ENCODE data around the gene OR9Q1. TPM values are rescaled to one million over a fixed set of nuclear protein-coding genes. Genes with fewer than 3 reads are reported as not detected.

OR9Q1 gene
- total RNA-seq, 4 donors from 2014 or later, result not detected

- no peak for DNase-seq
- Histone ChIP-seq H3K27ac (no peak overlapping the region), H3K4me3 (no peak overlapping the region), H3K4me1 (no peaks in the 10 kb centered on the region), H3K36me3 (no peaks in the 10 kb centered on the region), H3K9me3 (no peaks in the 10 kb centered on the region), H3K27me3 (no peaks in the 10 kb centered on the region)
- in situ Hi-C loops (cut with MboI; ENCODE audit: low pct_ligation_motif_present in 1 of 4, low pct_unique_long_range_greater_than_20kb in 1 of 4, low sequenced_read_pairs in 3 of 4), result no loop called here
- TF ChIP-seq EP300 (IDR thresholded peaks at IDR 0.05; ENCODE audit: low read depth) (no peak), POLR2A (IDR thresholded peaks at IDR 0.05) (no peak), CTCF (IDR thresholded peaks at IDR 0.05) (no peak), POLR2AphosphoS5 (IDR thresholded peaks at IDR 0.05) (no peak)
- intact Hi-C loops (cut with DNase I; ENCODE audit: low total_unique reads), result no loop called here
Measured at GRCh38 chr11:58127350-58127749, 103.7 kb downstream of the OR9Q1 start.

- in situ Hi-C loops (cut with MboI; ENCODE audit: low pct_ligation_motif_present in 1 of 4, low pct_unique_long_range_greater_than_20kb in 1 of 4, low sequenced_read_pairs in 3 of 4), result no loop called here
- H3K4me1 ChIP-seq, result no peaks in the 10 kb centered on the region
- H3K4me3 ChIP-seq, result no peak overlapping the region
- no peak for DNase-seq
- TF ChIP-seq CTCF (IDR thresholded peaks at IDR 0.05) (no peak), EP300 (IDR thresholded peaks at IDR 0.05; ENCODE audit: low read depth) (no peak), POLR2AphosphoS5 (IDR thresholded peaks at IDR 0.05) (no peak), POLR2A (IDR thresholded peaks at IDR 0.05) (no peak)
- intact Hi-C loops (cut with DNase I; ENCODE audit: low total_unique reads), result no loop called here
- no peaks in the 10 kb centered on the region for H3K9me3 ChIP-seq
- H3K27ac ChIP-seq, result no peak overlapping the region
- no peaks in the 10 kb centered on the region for H3K36me3 ChIP-seq
- H3K27me3 ChIP-seq, result no peaks in the 10 kb centered on the region
- 66 to 69% methylated on average over 7 of the region's 7 CpGs for WGBS, 2 donors (ENCODE audit: low coverage in 1 of 2)
Measured at GRCh38 chr11:58133309-58134076, 109.8 kb downstream of the OR9Q1 start.

GRCh38 chr11:58134151-58134550, 110.5 kb downstream of the OR9Q1 start:
- intact Hi-C loops (cut with DNase I; ENCODE audit: low total_unique reads), result no loop called here
- in situ Hi-C loops (cut with MboI; ENCODE audit: low pct_ligation_motif_present in 1 of 4, low pct_unique_long_range_greater_than_20kb in 1 of 4, low sequenced_read_pairs in 3 of 4), result no loop called here
- DNase-seq, result no peak

GRCh38 chr11:58135171-58135570, 111.5 kb downstream of the OR9Q1 start:
- intact Hi-C loops (cut with DNase I; ENCODE audit: low total_unique reads), result no loop called here
- Histone ChIP-seq H3K27me3 (no peaks in the 10 kb centered on the region), H3K36me3 (no peaks in the 10 kb centered on the region), H3K9me3 (no peaks in the 10 kb centered on the region), H3K4me1 (no peaks in the 10 kb centered on the region), H3K27ac (no peak overlapping the region), H3K4me3 (no peak overlapping the region)
- in situ Hi-C loops (cut with MboI; ENCODE audit: low pct_ligation_motif_present in 1 of 4, low pct_unique_long_range_greater_than_20kb in 1 of 4, low sequenced_read_pairs in 3 of 4), result no loop called here
- no peak for DNase-seq
- TF ChIP-seq EP300 (IDR thresholded peaks at IDR 0.05; ENCODE audit: low read depth) (no peak), POLR2AphosphoS5 (IDR thresholded peaks at IDR 0.05) (no peak), POLR2A (IDR thresholded peaks at IDR 0.05) (no peak), CTCF (IDR thresholded peaks at IDR 0.05) (no peak)
- 83 to 100% methylated on average over 1 of the region's 1 CpG for WGBS, 2 donors (ENCODE audit: low coverage in 1 of 2)

More at GRCh38 chr11:58134151-58134550, 110.5 kb downstream of the OR9Q1 start:
- Histone ChIP-seq H3K27me3 (no peaks in the 10 kb centered on the region), H3K4me3 (no peak overlapping the region), H3K9me3 (no peaks in the 10 kb centered on the region), H3K36me3 (no peaks in the 10 kb centered on the region), H3K27ac (no peak overlapping the region), H3K4me1 (no peaks in the 10 kb centered on the region)
- 82% methylated on average over 1 of the region's 1 CpG; no CpG with 5 or more reads in 1 of the 2 donors for whole genome bisulfite sequencing, 2 donors (ENCODE audit: low coverage in 1 of 2)
- no peak for TF ChIP-seq POLR2A (IDR thresholded peaks at IDR 0.05)
- TF ChIP-seq CTCF (IDR thresholded peaks at IDR 0.05), result no peak
- TF ChIP-seq EP300 (IDR thresholded peaks at IDR 0.05; ENCODE audit: low read depth), result no peak
- no peak for TF ChIP-seq POLR2AphosphoS5 (IDR thresholded peaks at IDR 0.05)

All from transverse colon (tissue), 4 donors.